Measurements from ENCODE around the gene PLEK.
"Not testable (repeated sequence)": the region's sequence is repeated elsewhere in the genome, so short reads cannot be mapped to it uniquely, and the experiment has no call there.

Gene PLEK

GRCh38 chr2:68418855-68419254, 53.8 kb downstream of the PLEK start:
- DNase-seq, result no peak

- DNase-seq, result no peak
Observed at GRCh38 chr2:68420254-68420910, 55.3 kb downstream of the PLEK start.

GRCh38 chr2:68423966-68424650, 59.0 kb downstream of the PLEK start:
- no peak for DNase-seq

DNA sequence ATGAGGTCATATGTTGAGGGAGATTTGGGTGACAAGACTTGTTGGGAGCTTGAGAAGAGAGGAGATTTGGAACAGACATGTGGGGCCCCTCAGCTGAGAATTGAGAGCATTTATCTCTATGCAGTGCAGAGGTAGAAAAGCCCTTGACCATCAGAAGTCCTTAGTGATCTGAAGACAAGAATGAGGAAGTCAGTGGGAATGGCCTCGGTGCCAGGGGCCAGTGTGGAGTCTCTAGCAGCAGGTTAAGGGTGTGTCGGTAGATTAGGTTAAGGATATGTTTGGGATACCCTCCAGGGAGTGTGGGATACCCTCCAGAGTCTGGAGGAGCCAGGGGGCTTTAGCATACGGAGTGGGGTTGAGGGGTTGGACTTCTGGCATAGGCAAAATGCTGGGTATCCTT, 60.4 kb downstream of the PLEK start:
- no peak for DNase-seq

DNA sequence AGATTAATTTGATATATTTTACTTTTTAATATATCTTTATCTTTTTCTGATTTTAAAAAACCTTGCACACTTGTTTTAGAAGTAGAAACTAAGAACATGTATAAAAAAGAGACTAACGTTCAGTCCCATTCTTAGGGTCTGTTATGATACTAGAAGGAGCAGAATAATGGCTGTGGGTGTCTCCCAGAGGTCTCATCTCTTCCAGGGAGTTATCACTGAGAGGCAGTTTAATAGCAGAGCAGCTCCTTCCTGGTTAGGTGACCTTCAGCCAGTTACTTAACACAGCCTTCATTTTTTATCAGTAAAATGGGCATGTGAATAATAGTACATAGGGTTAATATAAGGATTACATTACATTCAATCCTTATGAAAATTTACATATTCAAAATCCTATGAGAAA, 61.4 kb downstream of the PLEK start:
- no peak for DNase-seq

DNA sequence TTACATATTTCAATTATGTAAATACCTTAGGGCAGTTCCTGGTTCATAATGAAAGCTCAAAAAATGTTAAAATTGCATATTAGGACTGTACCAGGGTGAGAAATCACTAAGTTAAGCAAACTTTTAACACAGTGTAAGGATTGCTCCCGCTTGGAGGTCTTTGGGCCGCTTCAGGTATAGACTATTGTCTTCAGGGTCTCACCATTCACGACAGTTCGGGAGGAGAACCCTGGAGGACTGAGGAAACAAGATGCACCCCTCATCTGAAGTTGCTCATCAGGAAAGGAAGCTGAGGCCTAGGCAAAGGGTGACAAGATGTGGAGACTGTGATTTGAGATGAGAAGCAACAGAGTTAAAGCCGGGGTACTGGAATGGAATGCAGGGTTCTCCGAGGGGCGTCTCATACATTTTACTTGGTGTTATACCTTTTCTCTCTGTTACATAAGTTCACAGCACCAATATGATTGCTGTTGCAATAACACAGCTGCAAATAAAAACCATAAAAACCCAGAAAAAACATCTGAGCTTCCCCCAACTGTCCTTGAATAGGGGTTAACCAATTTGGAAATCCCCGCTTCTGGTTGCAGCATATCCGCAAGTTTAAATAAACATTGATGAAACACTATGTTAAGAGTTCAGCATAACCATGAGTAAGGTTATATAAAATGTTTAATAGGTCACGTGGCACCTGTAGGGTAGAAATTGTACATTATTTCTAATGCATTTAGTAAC, 61.9 kb downstream of the PLEK start:
- no peak for DNase-seq

DNA sequence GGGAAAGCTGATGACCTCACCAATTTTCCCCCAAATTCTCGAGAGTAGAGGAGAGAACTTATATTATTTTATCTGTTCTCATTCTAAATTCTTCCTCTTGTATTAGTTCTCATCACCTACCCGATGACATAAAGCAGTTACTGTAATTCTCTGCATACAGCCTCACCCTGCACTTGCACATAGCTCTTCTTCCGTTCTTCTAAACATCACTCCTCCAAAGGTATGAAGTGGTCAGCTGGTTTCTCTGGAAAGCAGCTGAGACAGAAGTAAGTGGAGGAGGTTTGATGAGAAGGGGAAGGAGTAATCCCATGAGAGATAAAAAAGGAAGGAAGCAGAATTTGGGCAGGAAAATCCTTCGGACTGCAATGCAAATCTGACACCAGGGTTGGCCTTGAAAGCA, 63.0 kb downstream of the PLEK start:
- no peak for DNase-seq

DNA sequence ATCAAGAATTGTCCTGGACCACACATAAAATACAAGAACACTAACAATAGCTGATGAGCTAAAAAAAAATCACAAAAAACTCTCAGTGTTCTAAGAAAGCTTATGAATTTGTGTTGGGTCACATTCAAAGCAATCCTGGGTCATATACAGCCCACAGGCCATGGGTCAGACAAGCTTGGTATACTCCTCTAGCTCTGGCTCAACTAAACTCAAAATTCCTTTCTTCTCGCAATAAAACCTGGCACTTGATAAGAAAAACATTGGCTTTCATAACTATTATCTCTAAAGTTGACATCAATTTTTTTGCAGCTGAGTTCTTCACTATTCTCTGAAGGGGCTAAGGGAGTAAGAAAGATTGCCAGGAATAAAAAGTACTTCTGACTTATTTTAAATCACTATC, 63.7 kb downstream of the PLEK start:
- DNase-seq, result no peak

DNA sequence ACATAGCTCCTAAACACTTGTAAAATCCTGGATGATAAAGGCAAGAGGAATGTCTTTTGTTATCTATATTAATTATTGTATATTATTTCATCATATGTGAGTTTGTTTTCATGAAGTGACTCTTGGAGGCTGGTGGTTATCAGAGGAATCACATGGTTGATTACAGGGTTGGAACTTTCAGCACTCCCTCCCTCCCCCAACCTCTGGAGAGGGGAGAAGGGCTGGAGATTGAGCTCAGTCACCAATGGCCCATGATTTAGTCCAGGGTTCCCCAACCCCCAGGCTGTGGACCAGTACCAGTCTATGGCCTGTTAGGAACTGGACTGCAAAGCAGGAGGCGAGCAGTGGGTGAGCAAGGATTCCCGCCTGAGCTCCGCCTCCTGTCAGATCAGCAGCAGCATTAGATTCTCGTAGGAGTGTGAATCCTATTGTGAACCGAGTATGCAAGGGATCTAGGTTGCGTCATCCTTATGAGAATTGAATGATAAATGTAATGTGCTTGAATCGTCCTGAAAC, 64.3 kb downstream of the PLEK start:
- DNase-seq, result no peak

DNA sequence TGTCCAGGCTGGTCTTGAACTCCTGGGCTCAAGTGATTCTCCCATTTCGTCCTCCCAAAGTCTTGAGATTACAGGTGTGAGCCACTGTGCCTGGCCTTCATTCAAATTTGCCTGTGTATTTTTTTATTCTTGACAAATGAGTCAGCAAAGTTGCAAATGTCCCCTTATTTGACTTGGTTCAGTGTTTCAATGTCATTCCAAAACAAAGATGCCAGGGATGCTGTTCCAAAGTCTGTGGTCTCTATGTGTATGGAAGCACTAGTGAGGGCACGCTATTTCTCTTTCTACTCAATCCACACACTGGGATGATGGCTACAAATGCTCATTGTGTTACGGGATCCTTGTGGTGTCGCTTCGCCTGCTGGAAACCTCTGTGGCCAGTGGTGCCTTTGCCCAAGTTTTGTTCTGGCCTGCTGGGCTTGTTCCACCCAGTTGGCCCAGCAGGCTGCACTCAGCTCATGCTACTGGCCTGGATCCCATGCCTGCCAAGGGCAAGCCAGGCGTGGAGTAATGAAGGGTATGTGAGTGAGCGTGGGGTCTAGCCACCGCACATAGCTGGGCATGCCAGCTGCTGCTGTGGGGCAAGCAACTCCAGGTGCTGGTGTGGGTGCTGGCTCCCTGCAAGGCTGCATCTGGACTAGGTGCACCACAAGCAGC, 66.4 kb downstream of the PLEK start:
- no peak for DNase-seq

- DNase-seq, result peak; percentile 28
Observed at GRCh38 chr2:68432696-68433658, 67.9 kb downstream of the PLEK start.

DNA sequence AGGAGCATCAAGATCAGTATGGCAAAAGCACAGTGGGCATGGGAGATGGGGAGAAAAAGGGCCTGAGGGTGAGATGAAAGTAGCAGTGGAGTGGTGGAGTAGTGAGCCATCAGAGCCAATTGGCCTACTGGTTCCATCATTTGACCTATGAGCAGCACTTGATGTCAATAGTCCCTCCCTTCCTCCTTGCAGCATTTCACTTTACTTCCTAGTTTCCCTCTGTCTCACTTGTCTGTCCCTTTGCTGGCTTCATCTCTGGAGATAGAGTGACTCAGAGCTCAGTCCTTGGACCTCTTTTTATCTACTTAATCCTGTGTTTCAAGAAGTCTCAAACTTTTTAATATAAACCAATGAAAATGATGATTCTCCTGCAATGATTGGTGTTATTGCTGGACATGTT, 69.9 kb downstream of the PLEK start:
- no peak for DNase-seq

DNA sequence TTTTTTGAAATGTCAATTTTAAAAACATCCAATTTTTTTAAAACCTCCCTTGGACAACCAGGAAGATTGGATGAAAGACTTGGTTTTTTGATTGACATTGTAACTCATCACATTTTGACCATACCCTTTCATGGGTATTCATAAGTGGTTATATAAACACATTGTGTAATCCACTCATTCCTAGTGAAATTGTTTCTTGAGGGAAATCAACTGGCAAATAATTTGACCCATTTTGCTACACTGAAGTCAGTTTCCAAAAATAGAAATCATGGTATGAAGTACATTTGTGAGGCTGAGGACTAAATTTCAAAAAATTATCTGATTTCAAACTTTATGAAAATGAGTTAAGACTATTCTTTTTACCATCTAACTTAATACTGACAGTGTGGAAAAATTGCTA, 70.5 kb downstream of the PLEK start:
- no peak for DNase-seq

DNA sequence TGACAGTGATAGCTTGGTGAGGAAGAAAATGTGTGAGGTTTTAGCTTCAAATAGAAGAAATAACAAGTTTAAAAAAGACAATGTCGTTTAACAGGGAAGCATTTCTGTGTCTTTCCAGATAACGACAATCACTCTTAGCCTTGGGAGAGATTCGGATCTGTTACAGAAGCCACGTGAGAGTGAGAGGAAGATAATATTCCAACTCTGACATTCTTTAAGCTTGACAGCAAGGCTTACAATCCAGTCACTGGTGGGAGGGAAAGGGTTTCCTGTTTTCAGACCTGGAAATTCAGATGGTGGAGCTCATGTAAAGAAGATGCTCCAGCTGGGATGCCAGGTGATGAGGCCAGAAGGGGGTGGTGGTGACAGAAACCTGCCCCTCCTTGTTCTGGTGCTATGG, 71.2 kb downstream of the PLEK start:
- no peak for DNase-seq

- no peak for DNase-seq
Observed at GRCh38 chr2:68438455-68439303, 73.6 kb downstream of the PLEK start.

DNA sequence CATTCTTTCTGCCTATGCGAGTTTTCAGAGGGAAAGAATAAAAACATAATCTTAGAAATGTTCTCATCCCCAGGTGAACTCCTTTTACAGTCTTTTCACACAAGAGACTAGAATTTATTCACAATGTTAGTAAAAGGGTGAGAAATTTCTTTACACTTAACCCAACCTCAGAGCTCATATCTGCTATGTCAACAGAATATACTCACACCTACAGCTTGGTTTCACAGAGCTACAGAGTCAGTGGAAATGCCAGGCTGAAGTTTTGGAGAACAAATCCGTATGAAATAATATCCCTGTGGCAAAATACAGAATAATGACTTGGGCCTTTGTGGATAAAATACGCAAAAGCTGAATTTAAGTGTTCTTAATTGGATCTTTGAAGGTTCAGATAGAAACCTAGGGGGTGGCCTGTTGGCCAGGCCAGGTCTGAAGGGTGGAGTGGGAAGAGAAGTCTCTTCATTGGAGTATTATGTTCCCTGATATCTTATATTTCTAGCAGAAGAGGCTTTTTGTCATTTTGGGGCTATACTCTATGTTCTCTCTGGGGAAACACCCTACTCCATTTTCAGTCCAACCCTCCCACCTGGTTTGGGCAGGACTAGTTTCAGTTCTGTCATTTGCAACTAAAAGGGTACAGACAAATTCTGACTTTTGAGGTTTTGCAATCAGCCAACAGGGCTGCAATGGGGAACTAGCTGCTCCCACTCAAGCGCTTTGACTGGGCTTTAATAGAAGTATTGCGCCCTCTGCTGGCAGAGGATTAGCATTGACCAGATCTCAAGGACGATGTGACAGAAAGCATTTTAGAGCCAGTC, 76.3 kb downstream of the PLEK start:
- DNase-seq, result peak; percentile 95

DNA sequence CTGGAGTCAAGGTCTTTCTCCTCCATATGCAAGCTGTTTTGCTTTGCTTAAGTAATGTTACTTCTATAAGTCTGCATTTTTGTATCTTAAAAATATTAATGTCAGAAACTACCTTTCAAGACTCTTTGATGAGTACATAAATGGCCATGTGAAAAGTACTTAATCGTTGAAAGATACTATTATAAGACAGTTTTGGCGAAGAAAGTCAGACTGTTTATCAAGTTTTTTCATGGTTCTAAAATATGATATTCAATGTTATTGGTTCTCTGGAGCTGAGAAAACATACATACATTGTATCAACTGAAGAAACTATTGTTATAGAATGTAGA, 76.9 kb downstream of the PLEK start:
- DNase-seq, result no peak

DNA sequence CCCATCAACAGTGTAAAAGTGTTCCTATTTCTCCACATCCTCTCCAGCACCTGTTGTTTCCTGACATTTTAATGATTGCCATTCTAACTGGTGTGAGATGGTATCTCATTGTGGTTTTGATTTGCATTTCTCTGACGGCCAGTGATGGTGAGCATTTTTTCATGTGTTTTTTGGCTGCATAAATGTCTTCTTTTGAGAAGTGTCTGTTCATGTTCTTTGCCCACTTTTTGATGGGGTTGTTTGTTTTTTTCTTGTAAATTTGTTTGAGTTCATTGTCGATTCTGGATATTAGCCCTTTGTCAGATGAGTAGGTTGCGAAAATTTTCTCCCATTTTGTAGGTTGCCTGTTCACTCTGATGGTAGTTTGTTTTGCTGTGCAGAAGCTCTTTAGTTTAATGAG, 81.3 kb downstream of the PLEK start:
- not testable (repeated sequence) for DNase-seq
